ENCODE results near the gene NFIA. TPM values are rescaled to one million over a fixed set of nuclear protein-coding genes. Genes with fewer than 3 reads are reported as not detected.

The NFIA gene
- total RNA-seq, 1 experiment from 2014 or later: 6.3 TPM

DNA sequence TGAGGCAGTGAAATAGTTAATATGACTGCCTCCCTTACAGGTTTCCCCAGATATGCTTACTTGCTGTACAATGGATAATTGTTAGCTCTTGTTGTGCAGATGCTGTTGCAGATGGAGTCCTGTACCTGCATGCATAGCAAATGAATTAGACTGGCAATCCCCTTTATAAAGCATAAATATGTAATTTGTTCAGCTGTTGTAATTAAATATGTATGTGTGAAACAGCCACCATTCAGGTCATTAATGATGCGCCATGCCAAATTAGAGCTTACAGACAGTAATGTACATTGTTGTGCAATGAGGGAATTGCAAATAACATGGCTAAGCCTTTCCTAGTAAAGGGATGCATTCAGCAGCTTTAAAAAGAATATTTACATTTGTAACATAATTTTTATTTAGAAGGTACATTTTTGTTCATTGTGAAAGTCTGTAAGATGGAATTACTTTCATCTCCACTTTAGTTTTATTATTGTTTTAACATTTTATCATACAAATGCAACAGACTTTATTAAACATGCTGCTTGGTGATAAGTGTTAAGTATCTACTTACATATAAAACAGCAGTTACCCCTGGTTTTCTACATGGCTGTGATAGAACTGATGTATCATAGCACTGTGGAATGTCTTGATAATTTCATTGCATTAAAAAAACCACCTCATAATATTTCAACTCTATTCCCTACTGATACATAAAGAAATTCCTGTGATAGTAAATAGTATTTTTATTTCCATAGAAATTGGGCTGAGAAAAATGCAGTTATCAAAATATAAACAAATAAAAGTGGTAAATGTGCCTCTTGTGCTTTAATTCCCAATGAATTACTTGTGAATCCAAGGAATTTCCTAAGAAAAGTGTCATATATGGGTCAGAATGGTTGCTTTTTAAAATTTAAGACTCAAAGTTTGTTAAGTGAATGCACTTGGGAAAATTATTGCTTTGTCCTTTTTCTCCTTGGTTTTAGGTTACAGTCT, 99.0 kb downstream of the NFIA start:
- no peak for DNase-seq (ENCODE audit: low read depth)

GRCh38 chr1:61182049-61182448, 99.7 kb downstream of the NFIA start:
- peak; percentile 30 for DNase-seq (ENCODE audit: low read depth)

GRCh38 chr1:61182480-61182879, 100.1 kb downstream of the NFIA start:
- no peak for DNase-seq (ENCODE audit: low read depth)

- no peak for DNase-seq (ENCODE audit: low read depth)
Measured at GRCh38 chr1:61183471-61184039, 101.2 kb downstream of the NFIA start.

DNA sequence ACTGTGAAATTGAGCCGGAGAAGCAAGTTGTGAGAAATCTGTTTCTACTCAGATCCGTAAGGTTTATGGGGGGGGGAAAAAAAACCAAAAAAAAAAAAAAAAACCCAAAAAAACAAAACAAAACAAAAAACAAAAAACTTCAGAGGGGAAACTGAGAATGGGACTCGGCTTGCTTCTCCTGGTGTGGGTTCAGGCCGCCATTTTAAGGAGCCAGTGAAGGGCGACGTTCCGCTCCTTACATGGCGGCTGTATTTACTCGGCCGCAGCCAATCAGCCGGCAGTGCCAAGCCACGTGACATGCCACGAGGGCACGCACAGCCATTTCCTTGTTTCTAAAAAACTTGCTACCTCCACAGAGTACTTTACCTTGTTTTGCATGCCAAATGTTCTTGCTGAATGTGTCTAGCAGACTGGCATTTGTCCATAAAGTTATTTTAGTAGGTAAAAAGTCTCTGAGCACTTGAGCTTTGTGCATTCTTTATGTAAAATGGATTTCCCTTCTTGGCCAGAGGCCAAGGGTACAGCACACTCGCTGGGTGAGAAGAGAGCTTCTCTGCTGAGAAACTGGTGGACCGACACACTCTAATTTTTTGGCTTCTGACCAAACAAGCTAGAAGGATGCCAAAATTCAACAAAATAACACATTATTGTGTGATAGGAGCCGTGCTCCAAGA, 101.8 kb downstream of the NFIA start:
- no peak for DNase-seq (ENCODE audit: low read depth)

- no peak for DNase-seq (ENCODE audit: low read depth)
Measured at GRCh38 chr1:61184714-61185106, 102.3 kb downstream of the NFIA start.

DNA sequence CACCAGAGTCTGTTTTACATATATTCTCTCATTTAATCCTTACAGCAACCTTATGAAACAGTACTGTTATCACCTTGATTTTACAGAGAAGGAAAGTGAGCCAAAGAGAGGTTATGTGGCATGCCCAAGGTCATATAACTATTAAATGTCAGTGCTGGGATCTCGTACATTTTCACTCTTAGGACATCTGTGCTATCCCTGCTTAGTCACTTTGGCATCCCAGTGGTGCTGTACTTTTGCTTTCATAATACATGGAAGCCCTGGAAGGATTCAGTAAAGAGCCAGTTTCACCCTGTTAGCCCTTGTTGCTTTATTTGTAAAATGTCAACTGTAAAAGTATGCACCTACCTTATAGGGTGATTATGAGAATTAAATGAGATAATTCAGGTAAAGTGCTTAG, 104.4 kb downstream of the NFIA start:
- DNase-seq (ENCODE audit: low read depth): no peak

GRCh38 chr1:61187352-61188086, 105.2 kb downstream of the NFIA start:
- no peak for DNase-seq (ENCODE audit: low read depth)

DNA sequence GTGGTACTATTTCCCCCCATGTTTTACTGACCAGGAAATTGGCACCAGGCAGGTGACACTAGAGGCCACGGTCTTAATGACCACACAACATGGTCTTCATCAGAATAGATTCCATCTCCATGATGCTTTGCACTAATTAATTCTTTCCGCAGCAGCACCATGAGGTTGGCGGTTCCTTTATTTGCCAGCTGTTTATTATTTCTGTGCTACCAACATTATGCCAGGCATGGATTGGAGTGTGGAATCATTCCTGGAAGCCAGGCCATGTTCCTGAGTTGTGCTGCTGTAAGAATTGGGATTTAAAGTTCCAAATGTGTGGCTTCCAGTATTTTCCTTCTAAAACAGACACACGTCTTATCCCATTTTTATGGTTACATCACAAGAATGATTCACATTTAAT, 107.8 kb downstream of the NFIA start:
- no peak for DNase-seq (ENCODE audit: low read depth)

GRCh38 chr1:61190618-61191432, 108.5 kb downstream of the NFIA start:
- DNase-seq (ENCODE audit: low read depth): no peak

DNA sequence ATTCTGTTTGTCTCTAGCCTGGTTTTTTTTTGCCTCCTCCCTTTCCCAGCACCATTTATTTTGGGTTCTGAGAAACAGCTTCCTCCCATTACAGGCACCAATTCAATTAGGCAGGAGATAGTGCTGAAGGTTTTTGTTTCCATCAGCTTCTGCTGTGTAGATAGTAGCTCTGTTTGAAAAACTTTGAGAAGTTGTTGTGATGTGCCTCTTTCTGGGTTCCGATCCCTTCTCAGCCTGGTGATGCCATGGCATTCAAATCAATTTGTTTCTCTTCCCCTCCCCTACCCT, 109.0 kb downstream of the NFIA start:
- no peak for DNase-seq (ENCODE audit: low read depth)

GRCh38 chr1:61192663-61193330, 110.4 kb downstream of the NFIA start:
- no peak for DNase-seq (ENCODE audit: low read depth)

DNA sequence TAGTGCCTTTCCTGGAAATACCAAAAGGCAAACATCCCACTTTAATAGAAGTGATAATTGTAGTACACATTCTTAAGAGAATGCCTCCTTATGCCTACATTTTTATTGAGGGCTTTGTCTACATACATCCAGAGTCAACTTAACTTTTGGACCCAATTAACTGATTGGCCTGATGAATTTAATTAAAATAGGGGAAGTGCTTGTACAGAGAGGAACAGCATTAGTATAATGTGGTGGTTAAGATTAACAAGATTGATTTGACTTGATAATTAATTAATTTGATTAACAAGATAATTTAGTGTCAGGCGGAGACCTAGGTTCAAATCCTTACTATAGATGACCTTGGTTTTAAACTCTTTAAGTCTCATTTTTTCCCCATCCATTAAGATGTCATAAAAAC, 111.4 kb downstream of the NFIA start:
- DNase-seq (ENCODE audit: low read depth): no peak

DNA sequence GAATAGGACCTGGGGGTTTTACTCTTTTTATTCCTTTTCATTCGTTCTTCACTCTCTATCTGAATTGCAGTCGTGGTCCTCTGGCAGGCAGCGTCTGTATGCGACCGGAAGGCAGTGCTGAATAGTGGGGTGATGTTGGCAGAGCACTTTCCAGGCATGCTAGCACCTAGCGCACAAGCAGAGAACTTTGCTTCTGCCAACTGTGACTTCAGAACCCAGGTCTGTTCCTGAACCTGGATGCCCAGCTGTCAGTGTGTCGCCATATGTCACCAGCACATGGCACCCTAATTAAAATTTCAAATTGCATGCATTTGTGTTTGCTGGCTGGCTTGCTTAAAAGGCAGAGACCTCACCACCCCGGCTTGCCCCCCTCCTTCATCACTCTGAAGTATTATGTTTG, 116.2 kb downstream of the NFIA start:
- no peak for DNase-seq (ENCODE audit: low read depth)

DNA sequence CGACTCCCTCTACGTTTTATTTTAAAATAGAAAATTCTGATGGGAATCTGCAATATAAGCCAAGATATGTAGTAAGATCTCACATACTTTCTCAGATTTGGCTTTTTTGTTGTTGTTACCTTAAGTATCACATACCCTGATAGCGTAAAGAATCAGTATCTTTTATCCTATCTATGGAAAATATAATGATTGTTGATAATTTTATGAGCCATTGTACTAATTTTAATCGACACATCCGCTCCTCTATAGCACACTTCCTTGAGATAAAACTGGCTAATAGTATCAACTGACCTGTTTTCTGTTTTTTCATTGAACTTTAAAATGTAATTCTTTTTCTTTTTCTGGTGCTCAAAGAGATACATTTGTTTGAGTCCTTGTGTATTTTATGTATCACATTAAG, 118.7 kb downstream of the NFIA start:
- no peak for DNase-seq (ENCODE audit: low read depth)

DNA sequence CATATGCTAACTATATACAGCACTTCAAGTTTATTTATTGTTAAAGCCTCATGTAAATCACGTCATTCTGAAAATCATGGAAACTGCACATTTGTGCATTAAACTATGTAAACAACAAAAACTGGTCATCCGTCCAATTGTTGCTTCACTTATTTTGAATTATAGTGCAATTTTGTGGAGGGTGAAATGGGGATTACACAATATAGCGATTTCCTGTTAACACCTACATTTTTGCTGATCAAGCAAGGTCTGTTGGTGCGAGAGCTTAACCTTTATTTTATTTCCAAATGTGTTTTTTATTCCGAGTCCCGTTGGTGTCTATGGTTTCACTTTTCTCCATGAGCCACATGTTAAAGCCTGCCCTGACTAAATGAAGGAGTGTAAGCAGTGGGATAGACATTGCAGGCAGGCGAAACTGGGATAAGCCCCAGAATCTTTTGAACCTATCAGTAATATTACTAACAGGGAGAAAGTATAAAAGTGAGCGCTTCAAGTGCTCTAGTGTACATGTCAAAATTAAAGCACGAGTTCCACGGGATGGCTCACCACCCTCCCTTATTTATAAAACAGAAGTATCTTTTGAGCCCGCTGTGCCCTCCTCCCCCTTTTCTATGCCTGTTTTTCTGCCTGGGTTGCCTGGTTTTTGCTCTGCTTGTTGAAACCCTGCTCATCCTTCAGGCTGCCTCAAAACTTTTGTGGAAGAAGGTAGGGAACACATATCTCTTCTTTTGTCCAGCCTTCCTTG, 120.7 kb downstream of the NFIA start:
- no peak for DNase-seq (ENCODE audit: low read depth)

DNA sequence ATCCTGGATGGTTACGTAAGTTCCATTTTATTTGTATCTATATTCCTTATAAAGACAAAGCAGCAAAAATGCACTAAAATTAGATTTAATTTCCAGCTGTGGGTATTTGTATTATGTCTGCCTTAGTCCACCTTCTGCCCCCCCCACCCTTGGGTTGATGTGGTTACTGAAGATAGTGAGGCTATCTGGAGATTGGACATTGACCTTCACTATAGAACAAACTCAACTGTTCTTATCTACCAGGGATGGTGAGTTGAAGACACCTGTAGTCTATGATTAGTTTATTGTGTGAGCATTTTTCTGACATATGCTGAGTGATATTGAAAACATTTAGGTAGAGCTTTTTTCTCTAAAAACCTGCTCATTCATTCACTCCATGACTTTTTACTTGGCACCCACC, 122.2 kb downstream of the NFIA start:
- no peak for DNase-seq (ENCODE audit: low read depth)

DNA sequence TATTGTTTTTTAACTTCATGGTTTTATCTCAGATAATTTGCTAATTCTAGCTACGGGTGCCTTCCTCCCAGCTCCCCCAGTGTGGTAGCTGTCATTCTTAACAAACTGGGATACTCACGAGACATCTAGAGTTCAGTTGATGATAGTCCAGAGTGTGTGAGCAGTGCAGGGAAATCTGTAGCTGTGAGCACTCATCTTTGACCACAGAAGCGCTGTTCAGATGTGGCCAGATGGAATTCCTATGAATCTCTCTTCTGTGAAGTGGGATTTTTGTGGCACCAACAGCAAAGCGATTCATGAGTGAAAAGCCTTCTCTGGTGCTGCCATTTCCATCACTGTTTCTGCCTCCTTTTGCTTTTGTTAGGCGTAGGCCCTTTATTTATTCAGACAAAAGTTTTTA, 125.1 kb downstream of the NFIA start:
- no peak for DNase-seq (ENCODE audit: low read depth)

DNA sequence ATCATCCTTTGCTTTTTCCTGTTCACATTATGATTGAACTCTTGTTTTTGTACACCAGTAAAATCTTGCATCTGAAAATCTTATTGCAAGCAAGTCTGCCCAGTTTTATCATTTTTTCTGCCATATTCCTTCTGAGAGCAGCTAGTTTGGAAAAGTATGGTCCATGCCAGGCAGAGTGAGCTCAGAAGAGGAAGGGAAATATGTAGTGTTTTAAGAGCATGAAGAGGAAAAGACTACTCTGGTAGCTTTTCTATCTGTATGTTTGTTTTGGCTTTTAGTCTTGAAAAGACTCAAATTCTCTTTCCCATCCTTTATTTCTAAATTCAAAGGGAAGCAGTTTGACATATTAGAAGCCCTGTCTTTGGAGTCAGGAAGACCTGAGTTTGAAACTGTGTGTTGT, 125.8 kb downstream of the NFIA start:
- no peak for DNase-seq (ENCODE audit: low read depth)

DNA sequence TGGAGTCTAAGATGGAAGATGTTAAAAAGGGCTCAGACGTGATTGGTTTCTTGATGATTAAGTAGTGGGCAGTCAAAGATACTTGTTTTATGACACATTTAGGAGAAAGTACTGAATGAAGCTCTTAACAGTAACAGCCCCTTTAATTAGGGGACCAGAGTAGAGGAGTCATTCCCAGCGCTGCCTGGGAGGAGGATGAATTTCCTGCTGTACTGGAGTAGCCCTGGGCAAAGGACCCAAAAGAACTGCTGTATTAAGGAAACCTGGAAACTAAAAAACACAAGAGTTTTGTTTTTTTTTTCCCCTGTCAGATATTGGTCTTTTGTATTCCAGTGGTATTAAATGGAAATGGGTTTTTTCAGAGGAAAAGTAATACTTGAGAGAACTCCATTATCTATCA, 126.5 kb downstream of the NFIA start:
- no peak for DNase-seq (ENCODE audit: low read depth)

All from HT1080 (cell line).